Cardiac fibroblast (primary cell): ENCODE results near the gene RAB13.
"Not testable (repeated sequence)": the region's sequence is repeated elsewhere in the genome, so short reads cannot be mapped to it uniquely, and the experiment has no call there.

Source experiments
- DNase-seq, 2 donors: peaks; one replicate each; pipeline versions ENCODE4 v3.0.0 to v3.0.0-alpha.2; 2010; ENCODE audit warnings: low read depth in 2 of 2
- H3K4me3 ChIP-seq, 2 donors: replicated peaks in 1 of 2; 1 replicate in 1 of 2; 2 replicates in 1 of 2; pipeline ENCODE4 v1.5.1; 2011; ENCODE audit warnings: low read depth in 2 of 2, low read length in 2 of 2, mild to moderate bottlenecking in 2 of 2, moderate library complexity in 1 of 2
- TF ChIP-seq, protein P1 (sequence below): IDR thresholded peaks from one replicate; pipeline ENCODE4 v1.5.1; 2011; ENCODE audit warnings: low read depth, mild to moderate bottlenecking, low read length, inconsistent platforms

Gene RAB13

DNA sequence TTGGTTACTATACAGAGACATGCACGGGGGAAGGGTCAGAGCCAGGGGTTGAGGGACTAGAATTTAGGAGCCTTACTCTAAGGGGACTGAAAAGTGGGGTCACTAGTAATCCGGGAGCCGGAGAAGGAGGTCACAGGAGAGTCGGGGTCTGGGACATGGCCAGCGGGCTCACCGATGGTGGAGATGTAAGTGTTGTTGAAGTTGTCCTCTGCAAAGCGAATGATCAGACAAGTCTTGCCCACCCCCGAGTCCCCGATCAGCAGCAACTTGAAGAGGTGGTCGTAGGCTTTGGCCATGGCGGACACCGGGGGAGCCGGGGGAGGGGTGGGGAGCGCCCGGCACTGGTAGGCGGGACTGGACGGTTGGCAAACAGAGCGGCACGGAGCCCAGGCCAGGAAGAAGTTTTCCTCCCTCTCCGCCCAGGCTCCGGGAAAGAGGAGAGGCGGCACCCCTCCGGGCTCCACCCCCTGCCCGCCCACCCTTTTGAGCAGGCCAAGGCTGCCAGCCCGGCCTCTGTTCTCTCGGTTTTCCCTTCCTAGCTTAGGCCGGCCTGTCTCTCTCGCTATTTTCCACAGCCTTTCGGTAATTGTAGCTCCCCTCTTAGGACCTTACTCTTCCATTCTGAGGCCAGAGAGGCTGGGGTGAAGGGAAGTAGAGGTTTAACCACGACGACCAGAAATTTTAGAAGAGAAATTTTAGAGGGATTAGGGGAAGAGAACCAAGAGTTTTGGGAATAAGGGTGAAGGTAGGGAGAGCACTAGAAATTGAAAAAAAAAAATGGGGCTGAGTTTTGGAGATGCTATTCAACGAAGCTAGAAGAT, at the start of gene RAB13:
Gene RAB13 (minus strand): TSS at position 399 of the 821 bp plus-strand sequence. CDS start 103 bp downstream, at position 296.
- TF ChIP-seq, protein P1, sequence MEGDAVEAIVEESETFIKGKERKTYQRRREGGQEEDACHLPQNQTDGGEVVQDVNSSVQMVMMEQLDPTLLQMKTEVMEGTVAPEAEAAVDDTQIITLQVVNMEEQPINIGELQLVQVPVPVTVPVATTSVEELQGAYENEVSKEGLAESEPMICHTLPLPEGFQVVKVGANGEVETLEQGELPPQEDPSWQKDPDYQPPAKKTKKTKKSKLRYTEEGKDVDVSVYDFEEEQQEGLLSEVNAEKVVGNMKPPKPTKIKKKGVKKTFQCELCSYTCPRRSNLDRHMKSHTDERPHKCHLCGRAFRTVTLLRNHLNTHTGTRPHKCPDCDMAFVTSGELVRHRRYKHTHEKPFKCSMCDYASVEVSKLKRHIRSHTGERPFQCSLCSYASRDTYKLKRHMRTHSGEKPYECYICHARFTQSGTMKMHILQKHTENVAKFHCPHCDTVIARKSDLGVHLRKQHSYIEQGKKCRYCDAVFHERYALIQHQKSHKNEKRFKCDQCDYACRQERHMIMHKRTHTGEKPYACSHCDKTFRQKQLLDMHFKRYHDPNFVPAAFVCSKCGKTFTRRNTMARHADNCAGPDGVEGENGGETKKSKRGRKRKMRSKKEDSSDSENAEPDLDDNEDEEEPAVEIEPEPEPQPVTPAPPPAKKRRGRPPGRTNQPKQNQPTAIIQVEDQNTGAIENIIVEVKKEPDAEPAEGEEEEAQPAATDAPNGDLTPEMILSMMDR = no peak
- peak within 1 kb of the TSS; percentile 72 to 89 for H3K4me3 ChIP-seq
- peak; percentile 87 to 92 for DNase-seq

DNA sequence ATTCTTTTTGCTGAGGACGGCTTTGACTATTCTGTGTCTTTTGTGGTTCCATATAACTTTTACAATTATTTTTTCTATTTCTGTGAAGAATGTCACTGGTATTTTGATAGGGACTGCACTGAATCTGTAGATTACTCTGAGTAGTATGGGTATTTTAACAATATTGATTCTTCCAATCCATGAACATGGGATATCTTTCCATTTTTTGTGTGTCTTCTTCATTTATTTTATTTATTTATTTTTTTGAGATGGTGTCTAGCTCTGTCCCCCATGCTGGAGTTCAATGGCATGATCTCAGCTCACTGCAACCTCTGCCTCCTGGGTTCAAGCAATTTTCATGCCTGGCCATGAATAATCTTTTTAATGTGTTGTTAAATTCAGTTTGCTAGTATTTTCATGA, 47.6 kb upstream of the RAB13 start:
- not testable (repeated sequence) for H3K4me3 ChIP-seq, DNase-seq

DNA sequence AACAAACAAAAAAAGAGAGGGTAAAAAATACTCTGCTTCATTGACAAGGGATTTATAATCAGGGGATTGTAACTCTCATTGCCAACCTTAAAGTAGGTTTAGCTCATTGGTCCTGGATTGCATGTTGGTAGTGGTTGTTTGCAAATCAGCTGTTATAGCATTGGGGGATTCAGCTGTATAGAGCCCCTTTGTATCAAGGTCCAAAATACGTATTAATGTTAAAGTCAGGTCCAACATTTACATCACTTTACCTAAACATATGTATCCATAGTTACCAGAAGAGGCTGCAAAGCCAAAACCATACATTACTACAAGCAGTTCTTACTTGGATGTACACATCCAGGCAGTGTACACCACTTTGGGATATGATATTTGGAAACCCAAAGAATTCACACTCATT, 33.8 kb upstream of the RAB13 start:
- TF ChIP-seq, protein P1 = no peak
- no peak overlapping the region for H3K4me3 ChIP-seq
- no peak for DNase-seq

DNA sequence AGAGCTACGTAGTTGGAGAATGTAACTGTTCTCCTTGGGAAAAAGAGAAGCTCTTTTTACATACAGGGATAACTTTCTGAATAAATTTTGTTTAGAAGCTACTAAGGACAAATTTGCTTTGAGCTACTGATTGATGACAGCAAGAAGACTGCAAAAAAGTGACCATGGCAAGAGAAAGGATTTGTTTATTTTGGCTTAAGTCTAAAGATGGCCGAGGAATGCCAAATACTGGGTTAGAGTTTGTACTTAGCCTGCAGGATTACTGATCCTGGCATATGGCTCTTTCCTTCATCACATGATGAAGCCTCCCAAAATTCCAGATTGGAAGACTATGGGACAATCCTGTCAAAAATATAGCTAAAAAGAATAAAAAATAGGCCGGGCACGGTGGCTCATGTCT, 33.1 kb upstream of the RAB13 start:
- H3K4me3 ChIP-seq = no peak overlapping the region
- no peak for DNase-seq
- TF ChIP-seq, protein P1 = no peak

DNA sequence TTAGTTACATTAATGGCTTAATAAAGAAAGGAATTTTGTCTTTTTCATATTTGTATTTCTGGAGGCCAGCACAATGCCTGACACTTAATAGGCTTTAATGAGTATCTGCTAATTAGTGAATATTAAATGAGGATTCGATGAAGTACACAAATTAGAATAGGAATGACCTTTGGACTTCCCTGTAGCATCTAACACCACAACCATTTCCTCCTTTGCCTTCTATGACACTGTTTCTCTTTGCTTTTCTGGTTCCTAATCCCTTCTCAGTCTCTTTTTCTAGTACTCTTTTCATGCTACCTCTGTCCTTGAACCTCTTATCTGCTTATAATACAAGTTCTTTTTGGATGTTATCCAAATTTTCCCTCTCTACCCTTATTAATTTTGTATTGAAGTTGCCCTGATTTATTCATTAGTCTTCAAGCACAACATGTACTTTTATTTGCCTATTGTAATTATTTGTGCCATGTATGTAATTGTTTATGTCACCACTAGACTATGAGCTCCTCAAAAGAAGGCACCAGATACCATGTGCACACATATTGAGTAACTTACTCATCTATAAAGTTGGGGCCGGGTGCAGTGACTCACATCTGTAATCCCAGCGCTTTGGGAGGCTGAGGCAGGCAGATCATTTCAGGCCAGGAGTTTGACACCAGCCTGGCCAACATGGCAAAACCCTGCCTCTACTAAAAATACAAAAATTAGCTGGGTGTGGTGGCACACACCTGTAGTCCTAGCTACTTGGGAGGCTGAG, 28.2 kb upstream of the RAB13 start:
- no peak overlapping the region for H3K4me3 ChIP-seq
- DNase-seq = peak; percentile 35 to 78
- TF ChIP-seq, protein P1 = peak; percentile 13

DNA sequence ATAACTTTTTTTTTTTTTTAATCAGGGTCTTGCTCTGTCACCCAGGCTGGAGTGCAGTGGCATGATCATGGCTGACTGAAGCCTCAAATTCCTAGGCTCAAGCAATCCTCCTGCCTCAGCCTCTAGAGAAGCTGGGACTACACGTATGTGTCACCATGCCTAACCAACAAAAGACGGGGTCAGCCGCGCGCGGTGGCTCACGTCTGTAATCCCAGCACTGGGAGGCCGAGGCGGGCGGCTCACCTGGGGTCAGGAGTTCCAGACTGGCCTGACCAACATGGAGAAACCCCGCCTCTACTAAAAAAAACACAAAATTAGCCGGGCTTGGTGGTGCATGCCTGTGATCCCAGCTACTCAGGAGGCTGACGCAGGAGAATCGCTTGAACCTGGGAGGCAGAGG, 26.4 kb upstream of the RAB13 start:
- not testable (repeated sequence) for DNase-seq, H3K4me3 ChIP-seq

DNA sequence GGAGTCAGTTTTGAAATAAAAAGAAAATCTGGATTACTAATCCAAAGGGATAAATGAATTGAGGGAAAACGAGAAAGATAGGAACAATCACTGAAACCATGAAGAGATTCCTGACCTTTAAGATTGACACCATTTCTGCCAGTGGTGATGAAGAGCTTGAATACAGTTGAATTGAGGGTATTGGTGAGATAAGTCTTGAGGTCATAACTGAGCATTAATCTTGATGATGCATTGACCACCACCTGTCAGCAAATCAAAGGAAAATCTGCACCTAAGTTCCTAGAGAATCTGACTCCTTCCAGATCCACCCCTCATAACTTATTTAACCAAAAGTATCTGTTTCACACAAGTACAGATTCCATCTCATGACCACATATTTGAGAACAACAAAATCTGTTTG, 26.0 kb upstream of the RAB13 start:
- TF ChIP-seq, protein P1 = no peak
- no peak for DNase-seq
- H3K4me3 ChIP-seq = no peak overlapping the region
